ENCODE measurements around the gene MRPL10.

GRCh38 chr17:47778184-47778635, 53.1 kb downstream of the MRPL10 start:
- TF ChIP-seq EP300 (IDR thresholded peaks at IDR 0.05) (no peak), POLR2A (IDR thresholded peaks at IDR 0.05) (no peak), POLR2AphosphoS5 (IDR thresholded peaks at IDR 0.05) (no peak)
- TF ChIP-seq, protein P1, sequence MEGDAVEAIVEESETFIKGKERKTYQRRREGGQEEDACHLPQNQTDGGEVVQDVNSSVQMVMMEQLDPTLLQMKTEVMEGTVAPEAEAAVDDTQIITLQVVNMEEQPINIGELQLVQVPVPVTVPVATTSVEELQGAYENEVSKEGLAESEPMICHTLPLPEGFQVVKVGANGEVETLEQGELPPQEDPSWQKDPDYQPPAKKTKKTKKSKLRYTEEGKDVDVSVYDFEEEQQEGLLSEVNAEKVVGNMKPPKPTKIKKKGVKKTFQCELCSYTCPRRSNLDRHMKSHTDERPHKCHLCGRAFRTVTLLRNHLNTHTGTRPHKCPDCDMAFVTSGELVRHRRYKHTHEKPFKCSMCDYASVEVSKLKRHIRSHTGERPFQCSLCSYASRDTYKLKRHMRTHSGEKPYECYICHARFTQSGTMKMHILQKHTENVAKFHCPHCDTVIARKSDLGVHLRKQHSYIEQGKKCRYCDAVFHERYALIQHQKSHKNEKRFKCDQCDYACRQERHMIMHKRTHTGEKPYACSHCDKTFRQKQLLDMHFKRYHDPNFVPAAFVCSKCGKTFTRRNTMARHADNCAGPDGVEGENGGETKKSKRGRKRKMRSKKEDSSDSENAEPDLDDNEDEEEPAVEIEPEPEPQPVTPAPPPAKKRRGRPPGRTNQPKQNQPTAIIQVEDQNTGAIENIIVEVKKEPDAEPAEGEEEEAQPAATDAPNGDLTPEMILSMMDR (IDR thresholded peaks at IDR 0.05), result no peak
